ENCODE measurements around the gene RCOR1.
"Not testable (repeated sequence)": the region's sequence is repeated elsewhere in the genome, so short reads cannot be mapped to it uniquely, and the experiment has no call there.

Gene RCOR1

GRCh38 chr14:102608064-102608446, 15.6 kb downstream of the RCOR1 start:
- H3K36me3 ChIP-seq (ENCODE audit: control insufficient read depth, insufficient read depth, low read length) = no peaks in the 10 kb centered on the region
- H3K4me1 ChIP-seq (ENCODE audit: control insufficient read depth, insufficient read depth, low read length, poor library complexity, severe bottlenecking) = no peaks in the 10 kb centered on the region
- no peaks in the 10 kb centered on the region for H3K27me3 ChIP-seq (replicated peaks; ENCODE audit: control insufficient read depth, insufficient read depth, low read length, poor library complexity, severe bottlenecking)
- no peak for DNase-seq
- H3K9me3 ChIP-seq (ENCODE audit: control insufficient read depth, low read length) = no peaks in the 10 kb centered on the region
- no peak overlapping the region for H3K27ac ChIP-seq (ENCODE audit: insufficient read depth, low read length, poor library complexity, severe bottlenecking)
- no peak overlapping the region for H3K4me3 ChIP-seq (ENCODE audit: insufficient read depth, low read depth, low read length, poor library complexity, severe bottlenecking)

- DNase-seq = no peak
- H3K36me3 ChIP-seq (ENCODE audit: control insufficient read depth, insufficient read depth, low read length) = no peaks in the 10 kb centered on the region
- no peaks in the 10 kb centered on the region for H3K9me3 ChIP-seq (ENCODE audit: control insufficient read depth, low read length)
- no peaks in the 10 kb centered on the region for H3K27me3 ChIP-seq (replicated peaks; ENCODE audit: control insufficient read depth, insufficient read depth, low read length, poor library complexity, severe bottlenecking)
- no peak overlapping the region for H3K4me3 ChIP-seq (ENCODE audit: insufficient read depth, low read depth, low read length, poor library complexity, severe bottlenecking)
- H3K27ac ChIP-seq (ENCODE audit: insufficient read depth, low read length, poor library complexity, severe bottlenecking) = no peak overlapping the region
- H3K4me1 ChIP-seq (ENCODE audit: control insufficient read depth, insufficient read depth, low read length, poor library complexity, severe bottlenecking) = no peaks in the 10 kb centered on the region
Measured at GRCh38 chr14:102610968-102611811, 18.7 kb downstream of the RCOR1 start.

- Histone ChIP-seq H3K9me3 (ENCODE audit: control insufficient read depth, low read length) (no peaks in the 10 kb centered on the region), H3K27me3 (replicated peaks; ENCODE audit: control insufficient read depth, insufficient read depth, low read length, poor library complexity, severe bottlenecking) (no peaks in the 10 kb centered on the region), H3K27ac (ENCODE audit: insufficient read depth, low read length, poor library complexity, severe bottlenecking) (no peak overlapping the region), H3K36me3 (ENCODE audit: control insufficient read depth, insufficient read depth, low read length) (no peaks in the 10 kb centered on the region), H3K4me3 (ENCODE audit: insufficient read depth, low read depth, low read length, poor library complexity, severe bottlenecking) (no peak overlapping the region), H3K4me1 (ENCODE audit: control insufficient read depth, insufficient read depth, low read length, poor library complexity, severe bottlenecking) (no peaks in the 10 kb centered on the region)
- DNase-seq = no peak
Measured at GRCh38 chr14:102616318-102616717, 23.9 kb downstream of the RCOR1 start.

- no peaks in the 10 kb centered on the region for H3K9me3 ChIP-seq (ENCODE audit: control insufficient read depth, low read length)
- no peak overlapping the region for H3K27ac ChIP-seq (ENCODE audit: insufficient read depth, low read length, poor library complexity, severe bottlenecking)
- no peaks in the 10 kb centered on the region for H3K4me1 ChIP-seq (ENCODE audit: control insufficient read depth, insufficient read depth, low read length, poor library complexity, severe bottlenecking)
- no peak for DNase-seq
- H3K4me3 ChIP-seq (ENCODE audit: insufficient read depth, low read depth, low read length, poor library complexity, severe bottlenecking) = no peak overlapping the region
- H3K27me3 ChIP-seq (replicated peaks; ENCODE audit: control insufficient read depth, insufficient read depth, low read length, poor library complexity, severe bottlenecking) = no peaks in the 10 kb centered on the region
- H3K36me3 ChIP-seq (ENCODE audit: control insufficient read depth, insufficient read depth, low read length) = no peaks in the 10 kb centered on the region
Measured at GRCh38 chr14:102616799-102617198, 24.4 kb downstream of the RCOR1 start.

- H3K27me3 ChIP-seq (replicated peaks; ENCODE audit: control insufficient read depth, insufficient read depth, low read length, poor library complexity, severe bottlenecking); DNase-seq; H3K9me3 ChIP-seq (ENCODE audit: control insufficient read depth, low read length); H3K4me1 ChIP-seq (ENCODE audit: control insufficient read depth, insufficient read depth, low read length, poor library complexity, severe bottlenecking); H3K36me3 ChIP-seq (ENCODE audit: control insufficient read depth, insufficient read depth, low read length); H3K4me3 ChIP-seq (ENCODE audit: insufficient read depth, low read depth, low read length, poor library complexity, severe bottlenecking); H3K27ac ChIP-seq (ENCODE audit: insufficient read depth, low read length, poor library complexity, severe bottlenecking): not testable (repeated sequence)
Measured at GRCh38 chr14:102619012-102619411, 26.6 kb downstream of the RCOR1 start.

- H3K4me1 ChIP-seq (ENCODE audit: control insufficient read depth, insufficient read depth, low read length, poor library complexity, severe bottlenecking) = no peaks in the 10 kb centered on the region
- no peak for DNase-seq
- no peaks in the 10 kb centered on the region for H3K36me3 ChIP-seq (ENCODE audit: control insufficient read depth, insufficient read depth, low read length)
- no peak overlapping the region for H3K27ac ChIP-seq (ENCODE audit: insufficient read depth, low read length, poor library complexity, severe bottlenecking)
- H3K4me3 ChIP-seq (ENCODE audit: insufficient read depth, low read depth, low read length, poor library complexity, severe bottlenecking) = no peak overlapping the region
- no peaks in the 10 kb centered on the region for H3K27me3 ChIP-seq (replicated peaks; ENCODE audit: control insufficient read depth, insufficient read depth, low read length, poor library complexity, severe bottlenecking)
- H3K9me3 ChIP-seq (ENCODE audit: control insufficient read depth, low read length) = no peaks in the 10 kb centered on the region
Measured at GRCh38 chr14:102620413-102620812, 28.0 kb downstream of the RCOR1 start.

GRCh38 chr14:102622262-102622885, 29.9 kb downstream of the RCOR1 start:
- Histone ChIP-seq H3K27ac (ENCODE audit: insufficient read depth, low read length, poor library complexity, severe bottlenecking) (no peak overlapping the region), H3K36me3 (ENCODE audit: control insufficient read depth, insufficient read depth, low read length) (no peaks in the 10 kb centered on the region), H3K4me1 (ENCODE audit: control insufficient read depth, insufficient read depth, low read length, poor library complexity, severe bottlenecking) (no peaks in the 10 kb centered on the region)

GRCh38 chr14:102624666-102625065, 32.2 kb downstream of the RCOR1 start:
- Histone ChIP-seq H3K4me3 (ENCODE audit: insufficient read depth, low read depth, low read length, poor library complexity, severe bottlenecking) (no peak overlapping the region), H3K9me3 (ENCODE audit: control insufficient read depth, low read length) (no peaks in the 10 kb centered on the region), H3K27ac (ENCODE audit: insufficient read depth, low read length, poor library complexity, severe bottlenecking) (no peak overlapping the region), H3K27me3 (replicated peaks; ENCODE audit: control insufficient read depth, insufficient read depth, low read length, poor library complexity, severe bottlenecking) (no peaks in the 10 kb centered on the region), H3K4me1 (ENCODE audit: control insufficient read depth, insufficient read depth, low read length, poor library complexity, severe bottlenecking) (no peaks in the 10 kb centered on the region), H3K36me3 (ENCODE audit: control insufficient read depth, insufficient read depth, low read length) (no peaks in the 10 kb centered on the region)
- no peak for DNase-seq

More at GRCh38 chr14:102622262-102622885, 29.9 kb downstream of the RCOR1 start:
- Histone ChIP-seq H3K27me3 (replicated peaks; ENCODE audit: control insufficient read depth, insufficient read depth, low read length, poor library complexity, severe bottlenecking) (no peaks in the 10 kb centered on the region), H3K9me3 (ENCODE audit: control insufficient read depth, low read length) (no peaks in the 10 kb centered on the region), H3K4me3 (ENCODE audit: insufficient read depth, low read depth, low read length, poor library complexity, severe bottlenecking) (no peak overlapping the region)
- DNase-seq = no peak

GRCh38 chr14:102625564-102626296, 33.3 kb downstream of the RCOR1 start:
- no peaks in the 10 kb centered on the region for H3K4me1 ChIP-seq (ENCODE audit: control insufficient read depth, insufficient read depth, low read length, poor library complexity, severe bottlenecking)
- H3K27me3 ChIP-seq (replicated peaks; ENCODE audit: control insufficient read depth, insufficient read depth, low read length, poor library complexity, severe bottlenecking) = no peaks in the 10 kb centered on the region
- H3K36me3 ChIP-seq (ENCODE audit: control insufficient read depth, insufficient read depth, low read length) = no peaks in the 10 kb centered on the region
- no peak overlapping the region for H3K27ac ChIP-seq (ENCODE audit: insufficient read depth, low read length, poor library complexity, severe bottlenecking)
- no peak for DNase-seq
- H3K4me3 ChIP-seq (ENCODE audit: insufficient read depth, low read depth, low read length, poor library complexity, severe bottlenecking) = no peak overlapping the region
- no peaks in the 10 kb centered on the region for H3K9me3 ChIP-seq (ENCODE audit: control insufficient read depth, low read length)

- no peak overlapping the region for H3K27ac ChIP-seq (ENCODE audit: insufficient read depth, low read length, poor library complexity, severe bottlenecking)
Measured at GRCh38 chr14:102626530-102626929, 34.1 kb downstream of the RCOR1 start.

More at GRCh38 chr14:102626530-102626929, 34.1 kb downstream of the RCOR1 start:
- no peak overlapping the region for H3K4me3 ChIP-seq (ENCODE audit: insufficient read depth, low read depth, low read length, poor library complexity, severe bottlenecking)
- no peaks in the 10 kb centered on the region for H3K36me3 ChIP-seq (ENCODE audit: control insufficient read depth, insufficient read depth, low read length)
- H3K4me1 ChIP-seq (ENCODE audit: control insufficient read depth, insufficient read depth, low read length, poor library complexity, severe bottlenecking) = no peaks in the 10 kb centered on the region
- no peaks in the 10 kb centered on the region for H3K9me3 ChIP-seq (ENCODE audit: control insufficient read depth, low read length)
- H3K27me3 ChIP-seq (replicated peaks; ENCODE audit: control insufficient read depth, insufficient read depth, low read length, poor library complexity, severe bottlenecking) = no peaks in the 10 kb centered on the region
- no peak for DNase-seq

Measured in effector memory CD4-positive, alpha-beta T cell (primary cell).